Measurements from ENCODE around the gene GNAZ.

The GNAZ gene

DNA sequence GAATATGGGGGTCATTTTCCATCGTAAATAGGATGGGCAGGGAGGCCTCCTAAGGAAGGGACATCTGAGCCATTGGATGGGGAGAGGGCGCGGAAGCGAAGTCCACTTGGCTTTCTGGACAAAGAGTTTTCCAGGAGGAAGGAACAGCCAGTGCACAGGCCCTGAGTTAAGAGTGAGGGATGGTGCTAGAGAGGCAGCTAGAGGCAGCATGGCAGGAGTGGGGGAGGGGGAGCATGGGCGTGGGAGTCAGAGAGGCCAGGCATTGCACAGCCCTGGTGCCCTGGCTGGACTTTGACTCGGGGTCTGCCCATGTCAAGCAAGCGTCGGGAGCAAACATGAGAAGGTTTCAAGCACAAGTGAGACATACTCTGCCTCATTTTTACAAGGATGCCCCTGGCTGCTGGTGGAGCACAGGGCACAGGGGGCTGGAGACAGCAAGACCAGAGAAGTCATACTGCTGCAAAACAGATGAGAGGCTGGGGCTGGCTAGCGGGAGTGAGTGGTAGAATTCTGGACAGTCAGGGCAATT is 9.0 kb downstream of the GNAZ start:
- no peak for DNase-seq

DNA sequence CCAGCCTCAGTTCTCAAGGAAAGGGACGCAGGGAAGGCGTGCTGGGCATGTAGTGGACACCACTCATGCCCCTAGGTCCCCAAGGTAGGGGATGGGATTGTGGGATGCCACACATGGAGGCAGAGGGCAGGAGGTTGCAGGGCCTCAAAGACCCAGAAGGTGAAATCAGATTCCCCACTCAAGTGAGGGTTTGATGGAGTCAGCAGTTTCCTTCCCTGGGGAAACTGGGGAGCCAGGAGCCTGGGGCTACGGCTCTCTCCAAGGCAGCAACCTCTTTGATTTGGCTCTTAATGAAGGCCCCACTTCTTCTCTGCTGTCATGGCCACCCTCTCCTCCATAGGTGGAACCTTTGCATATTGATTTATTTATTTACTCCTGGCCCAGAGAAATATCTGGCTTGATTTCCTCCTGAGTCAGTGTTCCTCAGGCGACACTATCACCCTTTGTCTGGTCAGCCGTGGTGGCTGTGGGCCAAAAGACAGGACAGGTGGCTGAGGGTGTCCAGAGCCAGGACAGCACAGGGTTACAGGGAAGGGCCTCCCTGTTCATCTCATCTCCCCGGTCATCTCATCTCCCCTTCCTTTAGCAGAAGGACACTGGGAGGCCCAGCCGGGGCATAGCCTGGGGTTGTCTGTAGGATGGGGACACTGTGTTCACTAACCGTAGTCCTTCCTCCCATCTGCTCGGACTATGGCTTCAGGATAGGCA is 9.6 kb downstream of the GNAZ start:
- DNase-seq = no peak

DNA sequence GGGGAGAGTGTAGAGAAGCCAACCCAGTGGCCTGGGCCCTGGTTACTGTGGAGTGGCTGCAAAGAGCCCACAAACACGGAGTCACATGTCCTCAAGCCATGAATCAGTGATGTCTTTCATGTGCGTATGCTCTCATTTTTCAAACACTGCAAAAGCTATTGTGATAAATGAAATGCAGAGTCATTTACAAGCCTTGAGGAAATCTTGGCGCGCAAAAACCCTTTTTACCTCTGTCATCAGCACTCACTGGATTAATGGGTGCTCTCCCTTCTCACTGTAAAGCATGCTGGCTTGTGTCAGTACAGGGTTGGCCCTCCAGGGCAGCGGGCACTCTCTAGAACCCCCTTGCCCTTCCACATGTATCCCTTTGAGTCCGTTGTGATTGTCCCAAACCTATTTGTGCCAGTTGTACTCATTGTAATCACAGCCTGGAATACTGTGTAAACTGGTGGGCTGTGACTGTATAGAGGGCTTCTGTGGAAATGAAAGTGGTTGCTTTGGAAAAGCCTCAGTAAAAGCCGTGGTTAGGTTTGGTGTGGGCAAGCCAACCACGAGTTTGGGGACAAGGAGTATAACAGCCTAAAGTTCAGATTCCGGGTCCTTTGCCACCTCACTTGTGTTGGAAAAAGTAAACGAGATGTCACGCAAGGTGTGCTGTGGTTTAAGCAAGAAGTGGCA is 10.4 kb downstream of the GNAZ start:
- peak; percentile 8 for DNase-seq

- no peak for DNase-seq
These were observed 12.4 kb downstream of the GNAZ start for GRCh38 chr22:23082534-23083314.

DNA sequence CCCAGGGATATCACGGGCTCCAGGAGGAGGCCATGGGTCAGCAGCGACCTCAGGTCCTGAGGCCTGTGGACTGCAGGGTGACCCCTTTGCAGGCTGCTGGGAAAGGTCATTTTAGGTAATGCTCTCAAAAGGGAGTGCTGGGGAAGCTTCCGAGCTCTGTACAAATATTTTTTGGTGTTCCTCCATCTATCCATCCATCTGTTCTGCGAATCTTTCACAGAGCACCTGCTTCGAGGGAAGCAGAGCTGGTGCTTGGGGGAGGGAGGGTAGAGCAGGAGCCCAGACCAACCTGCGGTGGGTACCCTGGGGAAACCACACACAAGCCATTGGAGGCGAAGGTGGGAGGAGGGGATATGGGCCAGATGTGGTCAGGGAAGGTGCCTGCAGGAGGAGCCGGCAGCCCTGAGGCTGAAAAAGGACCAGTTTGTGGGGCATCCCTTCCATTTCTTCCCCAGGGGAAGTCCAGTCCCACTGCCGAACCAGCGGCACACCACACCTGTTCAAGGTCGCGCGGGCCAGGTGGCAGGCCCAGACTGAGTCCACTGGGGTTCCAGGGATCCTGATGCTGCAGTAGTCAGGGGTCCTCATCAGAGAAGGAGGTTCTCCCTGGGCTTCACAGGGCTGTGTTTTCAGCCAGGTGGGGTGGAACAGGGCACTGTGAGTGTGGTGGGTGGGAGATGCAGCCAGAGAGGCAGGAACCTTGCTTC is 13.1 kb downstream of the GNAZ start:
- no peak for DNase-seq

DNA sequence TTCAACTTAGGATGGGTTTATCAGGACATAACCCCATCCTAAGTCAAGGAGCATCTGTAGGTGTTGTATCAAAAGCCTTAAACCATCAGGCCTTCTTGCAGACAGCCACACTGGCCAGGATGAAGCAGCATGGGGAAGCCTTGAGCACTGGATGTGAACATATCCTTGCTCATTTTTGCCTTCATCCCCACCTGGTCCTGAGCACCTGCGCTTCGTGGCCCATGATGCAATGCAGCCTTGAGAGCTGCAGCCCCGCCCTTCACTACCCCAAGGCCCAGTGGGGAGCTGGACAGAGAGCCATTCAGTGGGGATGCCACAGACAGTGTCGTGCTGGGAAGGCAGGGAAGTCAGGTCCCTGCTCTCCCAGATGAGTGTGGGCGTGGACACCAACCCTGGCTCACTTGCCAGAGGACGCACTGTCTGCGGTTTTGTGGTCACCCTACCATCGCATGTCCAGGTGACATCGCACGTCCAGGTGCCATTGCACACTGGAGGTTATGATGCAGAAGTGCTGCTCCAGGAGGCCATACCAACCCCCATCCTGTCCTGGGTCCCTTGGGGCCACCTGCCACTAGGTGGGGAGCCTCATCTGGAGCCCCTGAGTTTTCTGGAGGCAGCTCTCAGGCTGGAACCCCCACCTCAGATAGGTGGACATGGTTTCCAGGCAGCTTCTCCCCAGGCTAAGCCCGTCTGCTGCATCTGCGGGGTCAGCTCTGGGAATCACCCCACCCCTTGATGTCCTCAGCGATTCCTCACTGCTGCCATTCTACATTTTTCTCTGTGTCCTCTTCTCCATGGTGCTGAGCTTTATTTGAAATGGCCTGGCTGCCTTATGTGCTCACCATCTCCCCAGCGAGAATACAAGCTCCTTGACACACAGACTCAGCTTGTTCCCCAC is 14.4 kb downstream of the GNAZ start:
- DNase-seq = no peak

DNA sequence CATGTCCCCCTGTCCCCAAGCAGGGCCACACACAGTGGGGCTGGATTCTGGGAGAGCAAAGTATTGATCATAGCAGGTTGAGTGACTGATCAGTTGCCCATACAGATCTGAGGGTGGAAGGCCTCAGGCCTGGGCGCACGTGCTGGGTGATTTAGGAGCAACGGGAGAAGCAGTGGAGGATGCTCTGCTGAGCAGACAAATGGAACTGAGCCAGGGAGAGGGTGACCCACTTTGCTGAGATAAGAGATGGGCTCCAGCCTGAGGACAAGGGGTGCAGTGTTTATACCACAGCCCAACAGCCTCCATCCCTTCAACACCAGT is 15.0 kb downstream of the GNAZ start:
- DNase-seq = no peak

DNA sequence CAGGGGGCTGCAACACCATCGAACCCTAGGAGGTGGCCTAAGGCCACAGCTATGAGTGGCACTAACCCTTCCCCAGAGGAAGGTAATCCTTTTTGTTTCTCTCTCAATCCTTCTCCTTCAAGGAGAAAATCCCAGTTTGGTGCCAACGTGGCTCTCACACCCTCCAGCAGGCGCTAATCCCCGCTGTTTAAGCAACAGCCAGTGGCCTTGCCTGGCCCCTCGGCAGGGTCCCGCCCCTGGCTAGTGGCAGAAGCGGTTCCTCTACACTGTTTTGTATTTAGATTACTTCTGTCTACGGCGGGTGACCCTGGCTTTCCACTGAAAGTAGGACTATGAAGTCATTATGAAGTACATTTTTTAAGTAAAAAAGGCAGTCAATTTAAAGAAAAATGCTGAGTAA is 15.5 kb downstream of the GNAZ start:
- no peak for DNase-seq

- DNase-seq = no peak
These were observed 15.9 kb downstream of the GNAZ start for GRCh38 chr22:23086263-23086662.

GRCh38 chr22:23086787-23087186 is 16.5 kb downstream of the GNAZ start:
- DNase-seq = no peak

GRCh38 chr22:23088199-23088604 is 17.9 kb downstream of the GNAZ start:
- DNase-seq = peak; percentile 32

GRCh38 chr22:23089010-23089409 is 18.7 kb downstream of the GNAZ start:
- DNase-seq = no peak

DNA sequence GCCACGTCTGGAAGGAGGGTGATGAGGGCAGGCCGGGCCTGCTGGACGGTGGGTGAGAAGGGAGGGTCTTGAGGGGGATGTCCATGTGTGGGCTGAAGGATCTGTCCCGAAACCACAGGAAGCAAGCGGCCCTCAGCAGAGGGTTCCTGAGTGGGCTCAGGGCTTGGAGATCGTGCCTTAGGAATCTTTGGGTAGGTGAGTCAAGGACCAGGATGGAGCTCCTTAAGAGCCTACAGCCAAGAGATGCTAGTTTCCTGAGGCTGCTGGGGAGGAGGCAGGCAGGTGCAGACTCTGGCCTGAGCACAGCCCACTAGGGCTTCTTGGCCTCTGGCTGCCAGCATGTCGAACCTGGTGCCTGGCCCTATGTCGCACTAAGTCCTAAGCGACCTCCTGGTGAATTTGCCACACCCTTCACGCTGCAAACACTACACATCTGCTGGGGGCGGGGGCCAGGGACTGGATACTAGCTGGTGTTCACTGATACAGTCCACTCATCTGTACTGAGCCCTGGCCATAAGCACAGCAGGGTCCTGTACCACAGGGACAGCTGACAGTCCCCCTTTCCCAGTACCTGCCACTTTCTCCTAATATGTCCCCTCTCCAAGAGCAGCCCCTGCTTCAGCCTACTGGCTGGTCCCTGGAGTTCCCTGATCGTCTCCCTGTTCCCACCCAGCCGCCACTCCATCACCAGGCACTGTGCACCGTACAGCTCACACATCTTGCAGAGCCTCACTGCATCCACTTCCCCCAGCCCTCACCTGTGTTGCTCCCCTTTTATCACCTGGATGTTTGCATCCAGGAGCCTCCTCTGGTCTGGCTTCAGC is 19.5 kb downstream of the GNAZ start:
- no peak for DNase-seq

- DNase-seq = no peak
These were observed 20.1 kb downstream of the GNAZ start for GRCh38 chr22:23090457-23090835.

DNA sequence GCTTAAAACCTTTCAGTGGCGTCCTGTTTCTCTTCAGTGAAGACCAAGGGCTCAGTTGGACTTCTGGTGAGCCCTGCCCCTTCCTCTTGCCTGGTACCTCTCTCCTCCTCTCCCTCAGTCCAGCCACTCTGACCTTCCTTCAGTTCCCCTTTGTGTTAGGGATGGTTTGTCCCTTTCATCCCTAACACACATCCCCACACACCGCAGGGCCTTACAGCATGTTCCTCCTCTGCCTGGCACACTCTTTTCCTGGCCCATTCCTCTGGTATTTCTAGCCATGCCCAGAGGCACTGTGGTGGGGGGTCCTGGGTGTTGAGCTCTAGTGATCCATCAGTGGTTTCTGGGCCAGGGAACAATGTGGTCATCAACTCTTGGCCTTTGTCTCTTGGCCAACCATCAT is 21.4 kb downstream of the GNAZ start:
- no peak for DNase-seq

DNA sequence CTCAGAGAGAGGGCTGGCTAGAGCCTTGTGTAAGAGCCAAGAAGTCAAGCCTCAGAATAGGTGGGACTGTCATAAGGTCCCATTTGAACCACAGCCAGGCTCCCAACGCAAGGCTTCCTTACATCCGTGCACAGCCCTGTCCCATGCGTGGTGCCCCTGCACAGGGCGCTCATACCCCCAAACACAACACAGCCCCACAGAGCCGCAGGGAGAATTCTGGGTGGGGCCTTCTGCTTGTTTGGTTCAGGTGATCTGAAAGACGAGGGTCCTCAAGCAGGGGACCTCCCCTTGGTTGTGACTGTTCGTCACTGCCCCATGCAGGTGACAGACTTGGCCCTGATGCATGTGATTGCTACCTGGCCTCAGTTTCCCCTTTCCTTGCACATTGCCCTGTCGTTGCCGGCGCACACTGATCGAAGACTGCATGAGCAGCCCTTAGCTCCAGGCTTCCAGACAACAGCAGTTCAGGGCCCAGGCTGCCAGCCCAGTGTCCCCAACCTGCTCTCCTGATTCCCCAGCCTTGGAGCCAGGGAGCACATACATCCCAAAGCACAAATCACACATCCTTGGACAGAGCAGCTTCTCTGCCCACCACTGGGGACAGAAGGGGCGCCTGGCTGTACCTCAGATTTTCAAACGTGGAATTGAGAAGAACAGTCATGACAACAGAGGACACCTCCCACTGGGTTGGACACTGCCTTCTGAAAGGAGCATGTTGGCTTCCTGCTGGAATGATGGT is 22.1 kb downstream of the GNAZ start:
- DNase-seq = no peak

DNA sequence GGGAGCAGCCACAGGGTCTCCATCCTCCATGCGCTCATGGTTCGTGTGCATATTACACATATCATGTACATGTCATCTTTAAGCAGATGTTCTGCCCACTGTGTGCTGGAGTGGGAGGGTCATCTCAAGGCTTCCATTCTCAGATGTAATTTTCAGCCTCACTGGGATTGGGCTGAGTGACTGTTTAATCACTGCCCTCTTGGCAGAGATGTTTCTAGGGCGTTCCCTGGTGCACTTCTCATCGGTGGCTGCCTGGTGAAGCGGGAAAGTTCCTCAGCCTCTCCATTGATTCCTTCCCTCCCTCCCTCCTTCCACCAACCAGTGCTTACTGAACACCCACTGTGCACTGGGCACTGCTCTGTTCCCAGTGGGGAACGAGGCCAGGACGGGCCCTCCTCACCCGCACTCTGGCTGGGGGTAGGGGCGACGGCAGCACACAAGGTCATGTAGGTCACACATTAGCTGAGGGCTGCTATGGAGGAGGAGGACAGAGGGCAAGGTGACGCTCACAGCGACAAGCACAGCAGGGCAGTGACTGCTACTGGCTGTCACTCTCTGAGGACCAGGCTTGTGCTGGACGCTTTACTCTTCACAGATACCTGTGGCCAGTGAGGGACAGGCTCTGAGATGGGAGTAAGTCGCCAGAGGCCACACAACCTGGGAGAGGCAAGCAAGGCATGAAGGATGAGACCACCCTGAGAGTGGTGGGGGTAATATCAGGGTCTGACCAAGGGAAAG is 22.9 kb downstream of the GNAZ start:
- DNase-seq = no peak

GRCh38 chr22:23094260-23094659 is 23.9 kb downstream of the GNAZ start:
- no peak for DNase-seq
